Gastrocnemius medialis (tissue), 4 donors: Measurements from ENCODE around the gene PRSS48.

Source experiments
- CTCF ChIP-seq, 5 experiments: fragments of 450-650 bp in 3 of 5; fragments of 200-600 bp in 2 of 5; sonication (generic) in 2 of 5; IDR thresholded peaks in 4 of 5; conservative IDR thresholded peaks in 1 of 5; 1 replicate in 4 of 5; 2 replicates in 1 of 5; pipeline ENCODE4 v1.5.1; 2016 to 2019; ENCODE audit warnings: antibody characterized with exemption in 5 of 5, mild to moderate bottlenecking in 3 of 5, moderate library complexity in 3 of 5
- POLR2A ChIP-seq, 2 donors: fragments of 450-650 bp; IDR thresholded peaks; one replicate each; pipeline ENCODE4 v1.6.1; 2017; ENCODE audit warnings: antibody characterized with exemption in 2 of 2, mild to moderate bottlenecking in 2 of 2, moderate library complexity in 2 of 2

GRCh38 chr4:151259752-151260151, 17.2 kb upstream of the PRSS48 start:
- TF ChIP-seq POLR2A (IDR thresholded peaks at IDR 0.05) (no peak), CTCF (IDR thresholded peaks at IDR 0.05 in 4 of 5, conservative IDR thresholded peaks at IDR 0.05 in 1 of 5) (no peak)
